Measurements from ENCODE around the gene ACBD6.

ACBD6 gene

GRCh38 chr1:180239145-180240096 lies 263.0 kb downstream of the ACBD6 start:
- no peak for DNase-seq (ENCODE audit: low spot score)

DNA sequence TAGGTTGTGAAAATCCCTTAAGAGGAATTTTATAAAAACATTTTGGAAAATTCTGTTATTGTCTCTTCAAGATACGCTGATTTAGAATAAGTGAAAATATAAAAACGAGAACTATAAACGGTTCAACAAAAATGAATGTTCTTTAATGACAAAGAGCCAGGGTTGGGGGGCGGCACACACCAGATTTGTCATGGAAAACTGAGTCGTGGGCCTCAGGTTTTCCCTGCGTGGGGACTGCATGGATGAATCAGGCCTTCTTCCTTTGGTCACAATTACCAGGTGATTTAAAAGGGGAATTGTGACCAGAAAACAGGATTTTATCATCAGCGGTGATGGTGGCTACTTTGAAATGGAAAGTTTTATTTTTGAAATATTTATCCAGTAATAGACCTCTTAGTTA lies 263.7 kb downstream of the ACBD6 start:
- DNase-seq (ENCODE audit: low spot score), result no peak

Measured in pons (tissue), 1 donor.